HG03097 (cell line): ENCODE measurements around the gene ELL2.
"Not testable (repeated sequence)": the region's sequence is repeated elsewhere in the genome, so short reads cannot be mapped to it uniquely, and the experiment has no call there.

Experiments used
- ATAC-seq: cut with Tn5 transposase; IDR thresholded peaks from one replicate; pipeline ENCODE4 v1.9.1; 2021; ENCODE audit not compliant: unreplicated experiment, low FRiP score

ELL2 gene

DNA sequence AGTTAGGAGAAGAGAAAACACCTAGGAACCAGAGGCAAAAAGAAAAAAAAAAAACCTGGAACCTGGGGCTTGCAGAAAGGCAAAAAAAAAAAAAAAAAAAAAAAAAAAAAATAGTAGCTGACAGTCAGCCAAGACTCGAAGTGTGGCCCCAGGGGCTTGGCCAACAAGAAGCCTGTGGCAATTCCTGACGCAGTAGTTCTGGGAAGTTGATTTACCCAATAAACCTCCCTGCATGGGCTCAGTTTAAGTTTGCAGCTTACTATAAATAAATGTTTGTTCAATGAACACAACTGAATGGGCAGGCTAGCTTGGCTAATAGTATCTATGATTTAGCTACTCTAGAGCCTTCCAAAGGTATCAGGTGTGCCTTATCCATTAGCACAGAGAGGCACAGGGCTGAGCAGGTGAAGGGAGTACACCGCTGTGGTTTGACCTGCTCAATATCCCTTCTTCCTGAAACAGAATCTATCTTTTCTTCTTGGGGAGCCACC lies 117.9 kb downstream of the ELL2 start:
- no peak for ATAC-seq

GRCh38 chr5:95842854-95843544 lies 118.7 kb downstream of the ELL2 start:
- ATAC-seq, result peak; percentile 82

DNA sequence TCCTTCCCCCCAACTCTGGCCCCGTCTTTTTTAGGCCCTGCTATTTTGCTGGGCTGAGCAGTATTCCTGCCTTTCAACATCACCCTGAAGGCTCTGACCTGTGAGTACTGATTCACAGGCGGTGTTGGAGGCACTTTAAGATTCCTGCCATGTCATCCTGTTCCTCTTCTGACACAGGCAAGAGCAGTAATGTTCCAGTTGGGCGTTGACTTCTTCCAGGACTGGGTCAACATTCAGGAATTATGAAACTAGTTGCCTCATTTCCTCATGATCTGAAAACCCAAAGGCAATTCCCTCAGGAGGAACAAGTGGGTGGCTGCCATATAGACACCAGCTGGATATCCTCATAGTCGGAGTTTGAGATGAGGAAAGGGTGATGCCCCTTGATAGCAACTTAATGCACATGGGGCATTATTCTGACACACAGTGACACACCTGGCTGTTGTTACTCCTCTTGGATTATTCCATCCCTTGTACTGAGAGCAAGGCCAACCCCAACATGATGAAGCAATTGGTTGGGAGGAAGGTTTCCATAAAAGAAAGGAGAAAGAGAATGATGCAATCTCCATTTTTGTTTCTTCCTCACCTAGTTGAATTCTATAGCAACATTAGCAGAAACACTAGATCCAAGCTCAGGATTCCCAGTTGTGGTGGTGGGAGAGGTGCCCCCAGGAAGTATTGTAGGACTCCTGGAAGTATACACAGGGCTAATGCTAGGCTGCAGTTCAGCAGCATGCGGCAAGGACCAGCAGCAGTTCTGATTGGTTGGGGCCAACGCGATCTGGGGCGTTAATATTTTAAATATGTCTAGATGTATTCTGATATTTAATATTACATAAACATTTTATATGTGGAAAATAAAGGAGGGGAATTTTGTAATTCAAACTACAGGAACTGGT lies 119.5 kb downstream of the ELL2 start:
- ATAC-seq, result no peak

DNA sequence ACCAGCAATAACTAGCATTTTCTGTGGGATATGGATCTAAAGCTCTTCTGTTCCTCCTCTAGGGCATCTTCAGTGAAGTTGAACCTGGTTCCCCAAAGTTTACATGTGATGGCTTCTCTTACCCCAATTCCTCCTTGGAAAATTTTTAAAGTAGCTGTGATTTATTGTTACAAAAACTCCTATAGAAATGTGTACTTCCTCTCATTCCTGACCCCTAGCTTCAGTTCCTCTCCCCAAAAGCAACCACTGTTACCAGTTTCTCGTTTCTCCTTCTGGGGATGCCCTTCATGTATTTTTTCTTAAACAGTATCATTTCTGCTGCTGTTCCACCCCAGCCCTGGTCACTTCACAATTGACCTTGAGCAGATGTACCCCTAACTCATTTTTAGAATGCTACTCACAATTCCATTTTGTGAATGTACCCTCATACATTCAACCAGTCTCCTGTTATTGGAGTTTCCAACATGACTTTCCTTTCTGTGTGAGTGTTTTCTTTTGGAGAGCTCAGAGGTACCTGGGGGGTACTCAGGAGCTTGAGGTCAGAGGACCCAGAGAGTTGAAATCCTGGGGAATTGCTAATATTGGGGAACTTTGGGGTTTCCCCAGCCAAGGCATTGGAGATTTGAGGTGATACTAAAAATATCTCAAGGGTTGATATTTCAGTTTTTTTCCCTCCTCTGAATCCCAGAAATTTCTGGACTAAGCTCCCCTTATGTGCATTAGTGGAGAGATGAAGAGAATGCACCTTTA lies 120.5 kb downstream of the ELL2 start:
- no peak for ATAC-seq

- no peak for ATAC-seq
Observed at GRCh38 chr5:95839658-95840057, 122.0 kb downstream of the ELL2 start.

GRCh38 chr5:95838556-95838955 lies 123.1 kb downstream of the ELL2 start:
- no peak for ATAC-seq

- no peak for ATAC-seq
Observed at GRCh38 chr5:95838001-95838520, 123.6 kb downstream of the ELL2 start.

DNA sequence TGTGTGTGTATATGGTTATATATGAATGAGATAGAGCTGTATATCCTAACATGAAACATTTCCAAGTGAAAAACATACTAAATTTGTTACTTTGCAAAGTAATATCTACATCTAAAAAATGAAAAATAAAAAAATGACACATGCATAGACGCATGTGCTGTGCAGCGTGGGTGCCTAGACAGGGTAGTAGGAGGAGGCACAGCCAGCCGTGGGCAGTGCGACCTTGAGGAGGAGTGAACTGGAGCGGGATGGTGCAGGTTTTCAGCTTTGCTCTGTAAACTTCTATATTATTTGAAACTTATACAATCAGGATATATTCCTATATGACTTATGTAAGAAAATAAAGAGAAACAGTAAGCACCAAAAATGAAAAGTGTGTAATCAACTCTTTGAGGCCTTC lies 124.2 kb downstream of the ELL2 start:
- no peak for ATAC-seq

DNA sequence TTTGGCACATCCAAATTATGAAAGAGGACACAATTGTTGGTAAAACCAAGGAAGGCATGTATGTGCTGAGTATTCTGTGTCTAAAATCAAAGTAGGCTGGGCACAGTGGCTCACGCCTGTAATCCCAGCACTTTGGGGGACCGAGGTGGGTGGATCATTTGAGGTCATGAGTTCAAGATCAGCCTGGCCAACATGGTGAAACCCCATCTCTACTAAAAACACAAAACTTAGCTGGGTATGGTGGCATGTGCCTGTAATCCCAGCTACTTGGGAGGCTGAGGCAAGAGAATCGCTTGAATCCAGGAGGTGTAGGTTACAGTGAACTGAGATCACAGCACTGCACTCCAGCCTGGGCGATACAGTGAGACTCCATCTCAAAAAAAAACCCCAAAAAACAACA lies 124.7 kb downstream of the ELL2 start:
- ATAC-seq, result not testable (repeated sequence)

GRCh38 chr5:95836544-95836943 lies 125.1 kb downstream of the ELL2 start:
- ATAC-seq, result no peak

- no peak for ATAC-seq
Observed at GRCh38 chr5:95835682-95836385, 125.8 kb downstream of the ELL2 start.
